Psoas muscle (tissue), 8 donors: ENCODE results near the gene SOSTDC1. TPM values are rescaled to one million over a fixed set of nuclear protein-coding genes. Genes with fewer than 3 reads are reported as not detected.

ENCODE experiments used
- ATAC-seq, 4 donors: fragments of 200-7000 bp; cut with Tn5 transposase; one replicate each; pipeline ENCODE4 v1.9.1; 2020; ENCODE audit warnings: moderate library complexity in 3 of 4, mild to moderate bottlenecking in 2 of 4
- DNase-seq, 2 donors: peaks; one replicate each; pipeline ENCODE4 v3.0.0-alpha.2; 2020
- H3K27ac ChIP-seq: fragments of 200-600 bp; one replicate; pipeline ENCODE4 v1.8.0; 2022
- H3K27me3 ChIP-seq, 3 donors: fragments of 200-600 bp in 1 of 3; one replicate each; pipeline versions ENCODE4 v1.6.1 to v1.8.0; 2013 to 2022; ENCODE audit warnings: low read length in 2 of 3, mild to moderate bottlenecking in 2 of 3, moderate library complexity in 1 of 3; ENCODE audit not compliant: insufficient read depth in 3 of 3
- H3K36me3 ChIP-seq, 2 donors: fragments of 200-600 bp in 1 of 2; one replicate each; pipeline versions ENCODE4 v1.6.1 to v1.8.0; 2013 to 2022; ENCODE audit warnings: low read depth in 1 of 2, mild to moderate bottlenecking in 1 of 2, moderate library complexity in 1 of 2; ENCODE audit not compliant: insufficient read depth in 1 of 2
- H3K4me1 ChIP-seq: fragments of 200-600 bp; one replicate; pipeline ENCODE4 v1.8.0; 2022
- H3K4me3 ChIP-seq: fragments of 200-600 bp; one replicate; pipeline ENCODE4 v1.8.0; 2022; ENCODE audit warnings: mild to moderate bottlenecking
- H3K9me3 ChIP-seq: fragments of 200-600 bp; one replicate; pipeline ENCODE4 v1.8.0; 2022
- WGBS, 3 donors: extraction: QIAGEN DNeasy Blood & Tissue Kit; methylation state at CpG; one replicate each; pipeline versions ENCODE4 v1.1.6 to v1.1.7; 2013; 5-methylcytosine and 5-hydroxymethylcytosine counted together
- intact Hi-C, 2 donors: fragments of 100-400 bp; cut with DNase I; formaldehyde crosslinking; loops; one replicate each; pipeline versions ENCODE4 v1.11.0 to v1.14.2; 2022
- polyA plus RNA-seq, 3 donors: library from polyadenylated mRNA; stranded (reverse); fragments of 200-250 nt; gene quantifications; one replicate each; pipeline ENCODE4 v1.2.3, GENCODE V29; 2013
- total RNA-seq, 4 donors: library from RNA; stranded (reverse); fragmentation: NEBNext Ultra II Directional in 2 of 4; extraction: Animal tissue kit (Norgen Biotek cat#: 25700) in 2 of 4; gene quantifications; one replicate each; pipeline versions ENCODE4 v1.2.1 to v1.2.4, GENCODE V29; 2021 to 2023
- TF ChIP-seq, protein P1 (sequence below): fragments of 200-600 bp; IDR thresholded peaks from one replicate; pipeline ENCODE4 v1.8.0; 2022; ENCODE audit warnings: antibody characterized with exemption
- donor health status: healthy with polysubstance abuse.
- donor health status: DM: no; HTN: no; CAD: no; lungs with moderate emphysema.
- donor health status: Bipolar disorder and iron deficiency.
- donor health status: healthy.
- donor health status: DM: yes; HTN: yes; CAD: no.
- donor health status: DM: no; HTN: no; CAD: no.
- donor health status: DM: no; HTN: no; CAD: no.
- donor health status: DM: yes; HTN: yes; CAD: no.

Gene SOSTDC1
- total and polyA plus RNA-seq, 7 donors, result 0.04 to 0.24 TPM; not detected in 5

GRCh38 chr7:16433568-16434122 lies 31.9 kb downstream of the SOSTDC1 start:
- no peak overlapping the region for H3K4me3 ChIP-seq
- no peak for ATAC-seq
- WGBS, 3 donors, result 73 to 84% (median 78%) methylated on average over 2 of the region's 2 CpGs
- intact Hi-C loops, result loop anchor here in 1 of 2 donors (5.0 to 10.0 kb wide), 2 partner anchors 129 to 481 kb away; no protein-coding TSS in a partner anchor
- H3K27ac ChIP-seq, result no peak overlapping the region
- no peaks in the 10 kb centered on the region for H3K9me3 ChIP-seq
- no peaks in the 10 kb centered on the region for H3K4me1 ChIP-seq
- no peaks in the 10 kb centered on the region for H3K27me3 ChIP-seq
- H3K36me3 ChIP-seq, result no peaks in the 10 kb centered on the region
- TF ChIP-seq, protein P1, sequence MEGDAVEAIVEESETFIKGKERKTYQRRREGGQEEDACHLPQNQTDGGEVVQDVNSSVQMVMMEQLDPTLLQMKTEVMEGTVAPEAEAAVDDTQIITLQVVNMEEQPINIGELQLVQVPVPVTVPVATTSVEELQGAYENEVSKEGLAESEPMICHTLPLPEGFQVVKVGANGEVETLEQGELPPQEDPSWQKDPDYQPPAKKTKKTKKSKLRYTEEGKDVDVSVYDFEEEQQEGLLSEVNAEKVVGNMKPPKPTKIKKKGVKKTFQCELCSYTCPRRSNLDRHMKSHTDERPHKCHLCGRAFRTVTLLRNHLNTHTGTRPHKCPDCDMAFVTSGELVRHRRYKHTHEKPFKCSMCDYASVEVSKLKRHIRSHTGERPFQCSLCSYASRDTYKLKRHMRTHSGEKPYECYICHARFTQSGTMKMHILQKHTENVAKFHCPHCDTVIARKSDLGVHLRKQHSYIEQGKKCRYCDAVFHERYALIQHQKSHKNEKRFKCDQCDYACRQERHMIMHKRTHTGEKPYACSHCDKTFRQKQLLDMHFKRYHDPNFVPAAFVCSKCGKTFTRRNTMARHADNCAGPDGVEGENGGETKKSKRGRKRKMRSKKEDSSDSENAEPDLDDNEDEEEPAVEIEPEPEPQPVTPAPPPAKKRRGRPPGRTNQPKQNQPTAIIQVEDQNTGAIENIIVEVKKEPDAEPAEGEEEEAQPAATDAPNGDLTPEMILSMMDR, result no peak
- DNase-seq, result no peak

DNA sequence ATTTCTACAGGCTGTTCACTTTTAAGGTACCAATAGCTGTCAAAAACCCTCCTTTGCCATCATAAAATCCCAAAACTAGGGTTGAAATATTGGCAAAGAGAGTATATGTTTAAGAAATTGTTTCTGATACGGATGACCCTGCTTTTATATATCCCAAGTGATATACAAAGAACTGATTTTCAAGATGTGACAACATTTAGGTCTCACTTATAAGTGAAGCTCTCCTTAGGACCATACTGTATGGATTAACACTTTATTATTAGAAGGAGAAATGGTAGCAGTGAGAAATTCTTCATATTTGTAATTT lies 33.2 kb downstream of the SOSTDC1 start:
- H3K27me3 ChIP-seq, result no peaks in the 10 kb centered on the region
- no peak for ATAC-seq
- no peak overlapping the region for H3K27ac ChIP-seq
- no peak overlapping the region for H3K4me3 ChIP-seq
- no peak for DNase-seq
- 89 to 97% (median 92%) methylated on average over 1 of the region's 1 CpG for WGBS, 3 donors
- no peaks in the 10 kb centered on the region for H3K9me3 ChIP-seq
- TF ChIP-seq, protein P1, result no peak
- H3K4me1 ChIP-seq, result no peaks in the 10 kb centered on the region
- no peaks in the 10 kb centered on the region for H3K36me3 ChIP-seq
- intact Hi-C loops, result loop anchor here in 1 of 2 donors (5.0 to 10.0 kb wide), 2 partner anchors 130 to 482 kb away; no protein-coding TSS in a partner anchor

- Histone ChIP-seq H3K4me3 (no peak overlapping the region), H3K27ac (no peak overlapping the region), H3K4me1 (no peaks in the 10 kb centered on the region), H3K9me3 (no peaks in the 10 kb centered on the region), H3K36me3 (no peaks in the 10 kb centered on the region), H3K27me3 (no peaks in the 10 kb centered on the region)
- TF ChIP-seq, protein P1, result peak; percentile 50
- 79 to 87% (median 79%) methylated on average over 2 of the region's 2 CpGs for WGBS, 3 donors
- intact Hi-C loops, result loop anchor here in 1 of 2 donors (5.0 to 10.0 kb wide), 2 partner anchors 130 to 483 kb away; no protein-coding TSS in a partner anchor
- ATAC-seq (peak in 3 of 4 donors; percentile 48 to 62 (median 55)), DNase-seq (no peak)
Observed at GRCh38 chr7:16431646-16432424, 33.7 kb downstream of the SOSTDC1 start.

DNA sequence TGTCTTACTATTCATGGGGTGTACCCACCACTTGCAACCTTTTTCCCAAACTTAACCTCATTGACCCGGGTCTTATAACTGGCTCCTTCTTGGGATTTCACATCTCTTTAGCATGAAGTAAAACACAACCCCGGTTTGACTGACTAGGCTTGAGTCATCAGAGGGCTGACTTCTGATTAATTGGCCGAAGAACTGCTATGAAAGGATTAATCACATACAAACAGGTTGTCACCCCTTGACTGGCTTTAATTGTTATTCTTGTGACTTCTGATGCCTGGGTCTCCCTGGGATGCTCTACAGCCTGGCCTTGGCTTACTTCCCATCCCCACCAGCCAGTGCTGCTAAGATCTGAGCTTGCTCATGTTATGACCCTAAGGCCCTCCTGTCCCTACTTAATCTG lies 35.4 kb downstream of the SOSTDC1 start:
- Histone ChIP-seq H3K27ac (no peak overlapping the region), H3K4me3 (no peak overlapping the region), H3K9me3 (no peaks in the 10 kb centered on the region), H3K4me1 (no peaks in the 10 kb centered on the region), H3K36me3 (no peaks in the 10 kb centered on the region), H3K27me3 (no peaks in the 10 kb centered on the region)
- WGBS, 3 donors, result 88 to 97% (median 89%) methylated on average over 3 of the region's 3 CpGs
- intact Hi-C loops, result loop anchor here in 1 of 2 donors (5.0 to 10.0 kb wide), 2 partner anchors 132 to 485 kb away; no protein-coding TSS in a partner anchor
- TF ChIP-seq, protein P1, result no peak
- DNase-seq (no peak), ATAC-seq (no peak)
